Measurements from ENCODE around the gene ORM2.
"Not testable (repeated sequence)": the region's sequence is repeated elsewhere in the genome, so short reads cannot be mapped to it uniquely, and the experiment has no call there.

The ORM2 gene

GRCh38 chr9:114312513-114312875 lies 17.2 kb upstream of the ORM2 start:
- DNase-seq (ENCODE audit: insufficient read length, low spot score), result no peak
- no peak for FAIRE-seq

GRCh38 chr9:114313186-114313585 lies 16.5 kb upstream of the ORM2 start:
- no peak for FAIRE-seq
- DNase-seq (ENCODE audit: insufficient read length, low spot score), result no peak

DNA sequence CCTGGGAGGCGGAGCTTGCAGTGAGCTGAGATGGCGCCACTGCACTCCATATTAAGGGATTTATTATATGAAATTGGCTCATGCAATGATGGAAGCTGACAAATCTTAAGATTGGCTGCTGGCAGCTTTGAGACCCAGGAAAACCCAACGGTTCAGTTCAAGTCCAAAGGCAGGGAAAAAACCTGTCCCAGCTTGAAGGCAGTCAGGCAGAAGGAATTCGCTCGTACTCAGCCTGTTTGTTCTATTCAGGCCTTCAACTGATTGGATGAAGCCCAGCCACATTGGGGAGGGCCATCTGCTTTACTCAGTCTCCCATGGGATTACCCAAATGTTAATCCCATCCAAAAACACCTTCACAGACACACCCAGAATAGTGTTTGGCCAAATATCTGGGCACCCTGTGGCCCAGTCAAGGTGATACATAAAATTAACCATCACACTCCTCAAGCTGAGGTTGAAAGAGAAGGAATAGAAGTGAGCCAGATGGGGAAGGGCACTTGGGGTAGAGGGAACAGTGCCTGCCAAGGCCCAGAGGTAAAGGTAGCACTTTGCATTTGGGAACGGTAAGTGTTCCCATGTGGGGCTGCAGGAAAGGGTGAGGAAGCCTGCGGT lies 15.3 kb upstream of the ORM2 start:
- FAIRE-seq (no peak), DNase-seq (ENCODE audit: insufficient read length, low spot score) (no peak)

GRCh38 chr9:114314881-114315722 lies 14.6 kb upstream of the ORM2 start:
- no peak for DNase-seq (ENCODE audit: insufficient read length, low spot score)
- no peak for FAIRE-seq

GRCh38 chr9:114315723-114316363 lies 13.8 kb upstream of the ORM2 start:
- DNase-seq (ENCODE audit: insufficient read length, low spot score), result no peak
- no peak for FAIRE-seq

GRCh38 chr9:114316605-114317230 lies 13.0 kb upstream of the ORM2 start:
- no peak for DNase-seq (ENCODE audit: insufficient read length, low spot score)
- no peak for FAIRE-seq

DNA sequence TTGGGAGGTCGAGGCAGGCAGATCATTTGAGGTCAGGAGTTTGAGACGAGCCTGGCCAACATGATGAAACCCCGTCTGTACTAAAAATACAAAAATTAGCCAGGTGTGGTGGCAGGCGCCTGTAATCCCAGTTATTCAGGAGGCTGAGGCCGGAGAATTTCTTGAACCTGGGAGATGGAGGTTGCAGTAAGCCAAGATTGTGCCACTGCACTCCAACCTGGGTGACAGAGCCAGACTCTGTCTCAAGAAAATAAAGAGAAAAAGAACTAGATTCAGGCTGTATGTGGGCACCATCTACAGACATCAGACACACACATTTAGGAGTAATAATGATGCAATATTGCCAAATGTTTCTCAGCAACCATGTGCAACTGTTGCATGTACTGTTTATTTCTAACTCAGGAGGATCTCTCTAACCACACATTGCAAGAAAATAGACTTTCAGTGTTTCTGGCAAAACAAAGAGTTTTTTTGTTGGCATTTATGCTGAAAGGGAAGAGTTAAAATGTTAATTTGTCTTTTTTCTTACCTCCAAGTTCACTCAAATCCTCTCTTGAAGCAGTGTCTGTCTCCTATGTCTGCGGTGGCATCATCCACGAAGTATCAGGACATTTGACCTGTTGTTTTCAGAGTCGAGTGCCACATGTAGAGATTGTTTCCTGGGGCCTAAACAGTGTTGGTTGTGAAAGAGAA lies 11.9 kb upstream of the ORM2 start:
- DNase-seq (ENCODE audit: insufficient read length, low spot score) (no peak), FAIRE-seq (no peak)

GRCh38 chr9:114318416-114318815 lies 11.3 kb upstream of the ORM2 start:
- DNase-seq (ENCODE audit: insufficient read length, low spot score) (no peak), FAIRE-seq (no peak)

GRCh38 chr9:114319147-114319546 lies 10.5 kb upstream of the ORM2 start:
- DNase-seq (ENCODE audit: insufficient read length, low spot score), result no peak
- no peak for FAIRE-seq

- DNase-seq (ENCODE audit: insufficient read length, low spot score); FAIRE-seq: not testable (repeated sequence)
These were observed 9.0 kb upstream of the ORM2 start for GRCh38 chr9:114320710-114321109.

DNA sequence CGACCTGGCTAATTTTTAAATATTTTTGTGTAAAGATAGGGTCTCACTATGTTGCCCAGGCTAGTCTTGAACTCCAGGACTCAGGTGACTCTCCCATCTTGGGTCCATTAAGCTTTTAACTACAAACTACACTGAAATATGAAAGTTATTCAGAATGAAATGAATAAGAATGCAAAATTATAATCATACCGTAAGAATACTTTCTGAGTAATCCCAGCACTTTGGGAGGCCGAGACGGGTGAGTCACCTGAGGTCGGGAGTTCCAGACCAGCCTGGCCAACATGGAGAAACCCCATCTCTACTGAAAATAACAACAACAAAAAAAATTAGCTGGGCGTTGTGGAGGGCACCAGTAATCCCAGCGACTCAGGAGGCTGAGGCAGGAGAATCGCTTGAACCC lies 7.9 kb upstream of the ORM2 start:
- DNase-seq (ENCODE audit: insufficient read length, low spot score), result no peak
- FAIRE-seq, result no peak

DNA sequence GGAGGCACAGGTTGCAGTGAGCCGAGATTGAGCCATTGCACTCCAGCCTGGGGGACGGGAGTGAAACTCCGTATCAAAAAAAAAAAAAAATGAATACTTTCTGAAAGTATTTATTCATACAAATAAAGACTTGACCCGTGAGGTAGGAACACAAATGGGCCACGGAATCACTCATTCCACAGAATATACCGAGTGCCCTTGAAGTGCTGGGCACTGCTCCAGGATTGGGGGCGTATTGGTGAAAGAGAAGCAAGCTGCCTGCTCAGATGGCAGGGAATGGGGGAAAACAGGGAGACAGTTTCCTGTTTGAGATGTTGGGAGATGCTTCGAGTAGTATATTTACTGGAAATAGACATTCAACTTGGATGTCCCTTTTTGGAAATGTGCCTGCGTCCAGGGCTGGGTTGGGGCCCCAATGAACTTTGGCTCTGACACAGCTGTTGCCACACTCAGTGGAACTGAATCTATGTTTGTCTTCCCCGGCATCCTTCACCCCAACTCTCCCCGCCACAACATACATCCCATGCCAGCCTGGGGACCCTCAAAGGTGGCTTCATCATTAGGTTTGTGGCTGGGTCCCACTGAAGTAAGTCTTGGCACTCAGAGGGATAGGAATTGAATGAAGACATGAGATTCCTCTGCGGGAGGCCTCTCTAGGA lies 7.4 kb upstream of the ORM2 start:
- DNase-seq (ENCODE audit: insufficient read length, low spot score); FAIRE-seq: not testable (repeated sequence)

DNA sequence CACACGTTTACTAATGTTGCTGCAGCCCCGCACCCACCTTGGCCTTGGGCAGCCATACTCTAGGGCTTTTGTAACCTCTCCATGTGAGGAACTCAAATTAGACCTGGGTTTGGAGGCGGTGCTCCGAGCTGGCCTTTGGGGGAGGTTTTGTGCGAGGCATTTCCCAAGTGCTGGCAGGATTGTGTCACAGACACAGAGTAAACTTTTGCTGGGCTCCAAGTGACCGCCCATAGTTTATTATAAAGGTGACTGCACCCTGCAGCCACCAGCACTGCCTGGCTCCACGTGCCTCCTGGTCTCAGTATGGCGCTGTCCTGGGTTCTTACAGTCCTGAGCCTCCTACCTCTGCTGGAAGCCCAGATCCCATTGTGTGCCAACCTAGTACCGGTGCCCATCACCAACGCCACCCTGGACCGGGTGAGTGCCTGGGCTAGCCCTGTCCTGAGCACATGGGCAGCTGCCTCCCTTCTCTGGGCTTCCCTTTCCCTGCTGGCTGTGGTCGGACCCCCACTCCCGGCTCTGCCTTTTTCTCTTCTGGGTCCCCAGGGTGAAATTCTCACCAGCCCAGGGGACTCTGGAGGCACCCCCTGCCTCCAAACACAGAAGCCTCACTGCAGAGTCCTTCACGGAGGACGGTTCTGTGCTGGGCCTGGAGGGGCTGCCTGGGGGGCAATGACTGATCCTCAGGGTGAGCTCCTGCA lies 6.7 kb upstream of the ORM2 start, which contains the start of gene ORM1:
TSS of gene ORM1 (plus strand) at position 268 of the 701 bp plus-strand sequence. CDS start at position 304, 36 bp downstream.
- DNase-seq (ENCODE audit: insufficient read length, low spot score); FAIRE-seq: not testable (repeated sequence)

DNA sequence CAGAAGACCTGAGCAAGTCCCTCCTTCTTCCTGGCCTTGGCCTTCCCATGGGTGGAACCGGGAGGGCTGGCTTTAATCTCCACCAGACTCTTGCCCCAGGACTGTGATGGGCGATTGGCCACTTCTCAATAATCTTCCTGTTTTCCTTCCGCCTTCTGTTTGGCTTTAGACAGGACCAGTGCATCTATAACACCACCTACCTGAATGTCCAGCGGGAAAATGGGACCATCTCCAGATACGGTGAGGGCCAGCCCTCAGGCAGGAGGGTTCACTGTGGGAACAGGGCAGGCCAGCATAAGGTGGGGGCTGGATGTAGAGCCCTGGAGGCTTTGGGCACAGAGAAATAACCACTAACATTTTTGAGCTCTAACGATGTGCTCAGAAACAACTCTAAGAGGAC lies 5.8 kb upstream of the ORM2 start:
- FAIRE-seq, result not testable (repeated sequence)

GRCh38 chr9:114324492-114324891 lies 5.2 kb upstream of the ORM2 start:
- FAIRE-seq (no peak), DNase-seq (ENCODE audit: insufficient read length, low spot score) (no peak)

More for the DNA sequence above, 5.8 kb upstream of the ORM2 start:
- not testable (repeated sequence) for DNase-seq (ENCODE audit: insufficient read length, low spot score)

- DNase-seq (ENCODE audit: insufficient read length, low spot score); FAIRE-seq: not testable (repeated sequence)
These were observed 4.7 kb upstream of the ORM2 start for GRCh38 chr9:114324965-114325364.

- FAIRE-seq; DNase-seq (ENCODE audit: insufficient read length, low spot score): not testable (repeated sequence)
These were observed 3.9 kb upstream of the ORM2 start for GRCh38 chr9:114325684-114326254.

DNA sequence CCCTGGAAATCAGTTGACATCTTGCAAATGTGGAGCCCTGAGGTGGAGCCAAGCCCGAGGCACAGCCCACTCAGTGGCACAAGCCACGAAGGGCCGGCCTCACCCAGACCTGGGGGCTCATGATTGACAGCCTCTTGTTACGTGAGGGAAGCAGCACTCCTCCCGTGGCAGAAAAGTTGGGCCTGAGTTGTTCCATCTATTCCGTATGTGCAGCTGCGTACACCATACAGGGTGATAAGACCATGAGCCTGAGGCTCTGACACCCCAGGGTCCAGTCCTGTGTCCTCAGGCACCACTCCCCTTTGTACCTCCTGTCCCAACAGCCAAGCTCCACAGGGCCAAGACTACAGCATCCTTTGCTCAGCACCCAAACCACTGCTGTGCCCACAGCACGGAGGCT lies 1.9 kb upstream of the ORM2 start:
- FAIRE-seq (no peak), DNase-seq (ENCODE audit: insufficient read length, low spot score) (no peak)

- not testable (repeated sequence) for DNase-seq (ENCODE audit: insufficient read length, low spot score); FAIRE-seq
These were observed 1.3 kb upstream of the ORM2 start for GRCh38 chr9:114328357-114328820.
